B cell (primary cell): Measurements from ENCODE around the gene INPP5J. TPM values are rescaled to one million over a fixed set of nuclear protein-coding genes. Genes with fewer than 3 reads are reported as not detected.

Experiments used
- ATAC-seq: fragments of 200-7000 bp; cut with Tn5 transposase; one replicate; pipeline ENCODE4 v1.10.0; 2021; ENCODE audit warnings: low read depth, mild to moderate bottlenecking, moderate number of reproducible peaks, moderate library complexity
- CTCF ChIA-PET: fragments of 350-600 bp; sonication (Branson Sonifier 250); formaldehyde crosslinking; loops from one replicate; lab custom pipeline; 2021; ENCODE audit warnings: antibody characterized with exemption, inconsistent platforms; lab: Charles Lee
- POLR2A ChIA-PET: fragments of 350-600 bp; sonication (Branson Sonifier 250); formaldehyde crosslinking; loops from one replicate; lab custom pipeline; 2021; ENCODE audit warnings: antibody characterized with exemption; lab: Charles Lee
- DNase-seq: peaks from one replicate; pipeline ENCODE4 v3.0.0; 2013
- H2AFZ ChIP-seq: 2 replicates; pipeline ENCODE4 v1.6.1; 2012; ENCODE audit warnings: mild to moderate bottlenecking, low read depth, low read length; ENCODE audit not compliant: insufficient read depth, poor library complexity, severe bottlenecking
- H3K27ac ChIP-seq, 2 donors: 1 replicate in 1 of 2; 2 replicates in 1 of 2; pipeline ENCODE4 v1.5.1; 2012 to 2013; ENCODE audit warnings: low read length in 2 of 2, mild to moderate bottlenecking in 2 of 2, moderate library complexity in 1 of 2
- H3K27me3 ChIP-seq, 4 experiments: fragments of 200-600 bp in 1 of 4; sonication (generic) in 1 of 4; replicated peaks in 1 of 4; 1 replicate in 2 of 4; 2 replicates in 2 of 4; pipeline versions ENCODE4 v1.6.1 to v1.7.0; 2013 to 2016; ENCODE audit warnings: low read length in 3 of 4, mild to moderate bottlenecking in 2 of 4, mixed read lengths in 1 of 4, moderate library complexity in 1 of 4; ENCODE audit not compliant: insufficient read depth in 4 of 4, control insufficient read depth in 3 of 4; ENCODE audit errors: control extremely low read depth in 1 of 4
- H3K36me3 ChIP-seq, 2 experiments: replicated peaks in 1 of 2; 1 replicate in 1 of 2; 2 replicates in 1 of 2; pipeline versions ENCODE4 v1.6.1 to v1.7.1; 2013; ENCODE audit warnings: low read length in 1 of 2; ENCODE audit not compliant: insufficient read depth in 2 of 2, control insufficient read depth in 1 of 2; ENCODE audit errors: control extremely low read depth in 1 of 2, extremely low read depth in 1 of 2
- H3K4me1 ChIP-seq, 2 donors: fragments of 200-600 bp in 1 of 2; sonication (generic) in 1 of 2; 1 replicate in 1 of 2; 2 replicates in 1 of 2; pipeline versions ENCODE4 v1.5.1 to v1.6.1; 2013 to 2017; ENCODE audit warnings: low read length in 2 of 2; ENCODE audit not compliant: control insufficient read depth in 2 of 2, insufficient read depth in 2 of 2
- H3K4me2 ChIP-seq: replicated peaks from 2 replicates; pipeline ENCODE3; 2012; ENCODE audit warnings: mild to moderate bottlenecking, low read depth, low read length; ENCODE audit not compliant: poor library complexity, severe bottlenecking
- H3K4me3 ChIP-seq, 5 experiments: fragments of 200-600 bp in 1 of 5; sonication (generic) in 1 of 5; 1 replicate in 3 of 5; 2 replicates in 2 of 5; pipeline versions ENCODE4 v1.5.1 to v1.7.0; 2011 to 2016; ENCODE audit warnings: low read length in 4 of 5, mild to moderate bottlenecking in 4 of 5, low read depth in 2 of 5, control low read depth in 1 of 5, moderate library complexity in 1 of 5; ENCODE audit not compliant: insufficient read depth in 1 of 5; ENCODE audit errors: control extremely low read depth in 1 of 5, extremely low read depth in 1 of 5
- H3K79me2 ChIP-seq: fragments of 200-600 bp; sonication (generic); one replicate; pipeline ENCODE4 v1.6.0; 2016; ENCODE audit warnings: low read length; ENCODE audit not compliant: control insufficient read depth, insufficient read depth
- H3K9ac ChIP-seq: fragments of 200-600 bp; sonication (generic); 2 replicates; pipeline ENCODE4 v1.6.1; 2017; ENCODE audit warnings: mild to moderate bottlenecking, low read length, moderate library complexity
- H3K9me3 ChIP-seq, 3 donors: one replicate each; pipeline versions ENCODE4 v1.6.1 to v1.7.1; 2013; ENCODE audit warnings: low read length in 2 of 3; ENCODE audit not compliant: control insufficient read depth in 2 of 3, insufficient read depth in 1 of 3; ENCODE audit errors: control extremely low read depth in 1 of 3
- H4K20me1 ChIP-seq: 2 replicates; pipeline ENCODE4 v1.6.0; 2012; ENCODE audit warnings: mild to moderate bottlenecking, low read length; ENCODE audit not compliant: insufficient read depth, control insufficient read depth, poor library complexity, severe bottlenecking
- H3K27ac Mint-ChIP-seq: one replicate; pipeline ENCODE4 v1.8.0; 2021; ENCODE audit warnings: mixed read lengths
- H3K27me3 Mint-ChIP-seq: one replicate; pipeline ENCODE4 v1.8.0; 2021; ENCODE audit warnings: mixed read lengths
- H3K4me1 Mint-ChIP-seq: one replicate; pipeline ENCODE4 v1.8.0; 2021; ENCODE audit warnings: mixed read lengths
- H3K4me3 Mint-ChIP-seq: one replicate; pipeline ENCODE4 v1.8.0; 2021; ENCODE audit warnings: mixed read lengths
- H3K9me3 Mint-ChIP-seq: one replicate; pipeline ENCODE4 v1.8.0; 2022; ENCODE audit warnings: mixed read lengths; ENCODE audit not compliant: insufficient read depth
- EZH2 ChIP-seq: IDR thresholded peaks from 2 replicates; pipeline ENCODE4 v1.6.1; 2012; ENCODE audit warnings: borderline replicate concordance, low read depth, mild to moderate bottlenecking, moderate library complexity, low read length; ENCODE audit not compliant: insufficient read depth, poor library complexity, severe bottlenecking
- WGBS: methylation state at CpG from one replicate; pipeline ENCODE4 v1.1.5; 2013; ENCODE audit warnings: missing lambda C conversion rate; ENCODE audit not compliant: insufficient coverage; 5-methylcytosine and 5-hydroxymethylcytosine counted together
- intact Hi-C: fragments of 100-400 bp; cut with micrococcal nuclease; formaldehyde crosslinking; loops from one replicate; pipeline ENCODE4 v1.10.0; 2022
- polyA plus RNA-seq: library from polyadenylated mRNA; depleted of rRNA; stranded (reverse); fragments of >200 nt; gene quantifications from 2 replicates; pipeline ENCODE4 v1.2.3, GENCODE V29; 2012
- total RNA-seq, 2 donors: library from RNA; stranded (reverse); fragments of 120-200 nt in 1 of 2; gene quantifications; 1 replicate in 1 of 2; 2 replicates in 1 of 2; pipeline versions ENCODE4 v1.2.3 to v1.2.4, GENCODE V29; 2013 to 2022
- TF ChIP-seq, protein P1 (sequence below): fragments of 200-600 bp; IDR thresholded peaks from one replicate; pipeline ENCODE4 v1.8.0; 2022; ENCODE audit warnings: antibody characterized with exemption, mild to moderate bottlenecking

The INPP5J gene
- total and polyA plus RNA-seq, 2 donors (not counting 1 experiment from before 2014, with no cell fraction given) = 0.07 to 0.52 TPM

DNA sequence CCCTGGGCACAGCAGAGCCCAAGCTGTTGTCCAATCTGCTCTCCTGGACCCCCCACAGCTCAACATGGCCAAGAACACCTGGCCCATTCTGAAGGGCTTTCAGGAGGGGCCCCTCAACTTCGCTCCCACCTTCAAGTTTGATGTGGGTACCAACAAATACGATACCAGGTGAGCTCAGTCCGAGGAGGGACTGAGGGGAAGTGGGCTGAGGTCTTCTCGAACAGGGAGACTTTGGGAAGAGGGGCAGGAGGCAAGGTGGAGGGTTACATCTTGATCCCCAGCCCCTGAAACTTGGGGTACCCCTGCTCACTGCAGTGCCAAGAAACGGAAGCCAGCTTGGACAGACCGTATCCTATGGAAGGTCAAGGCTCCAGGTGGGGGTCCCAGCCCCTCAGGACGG, 5.4 kb downstream of the INPP5J start:
- POLR2A ChIA-PET = no interaction called here

DNA sequence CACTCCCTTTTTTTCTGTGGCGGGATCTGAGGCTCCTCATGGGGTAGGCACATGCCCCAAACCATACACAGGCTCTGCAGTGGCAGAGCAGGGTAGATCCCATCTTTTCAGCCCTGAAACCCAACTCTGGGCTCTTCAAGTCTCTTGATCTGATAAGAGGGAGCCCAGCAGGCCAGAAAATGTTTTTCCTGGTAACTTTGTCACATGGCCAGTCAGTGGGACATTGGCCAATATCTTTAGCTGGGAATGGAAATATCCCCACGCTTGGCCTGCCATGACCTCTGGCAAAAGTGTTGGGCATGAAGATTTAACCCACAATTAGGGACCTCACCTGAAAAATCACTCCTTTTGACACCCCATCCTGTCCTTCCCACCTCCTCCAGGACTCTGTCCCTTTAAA, 8.1 kb downstream of the INPP5J start:
- no peaks in the 10 kb centered on the region for H3K36me3 ChIP-seq
- H3K9ac ChIP-seq = no peak overlapping the region
- Mint-ChIP-seq H3K4me1 (peaks cover 6% of the 10 kb centered on the region), H3K9me3 (no peaks in the 10 kb centered on the region), H3K27ac (no peak overlapping the region), H3K27me3 (no peaks in the 10 kb centered on the region), H3K4me3 (no peak overlapping the region)
- ChIA-PET POLR2A (no interaction called here), CTCF (interaction anchor here (0.6 to 0.7 kb wide), 2 partner anchors 36 to 235 kb away, joined by 3 to 5 read pairs; no protein-coding TSS in a partner anchor)
- H3K4me3 ChIP-seq = no peak overlapping the region
- H4K20me1 ChIP-seq = no peaks in the 10 kb centered on the region
- H3K4me1 ChIP-seq = peaks cover 5 to 12% of the 10 kb centered on the region in 2 donors
- no peak for DNase-seq
- TF ChIP-seq EZH2 = no peak
- TF ChIP-seq, protein P1, sequence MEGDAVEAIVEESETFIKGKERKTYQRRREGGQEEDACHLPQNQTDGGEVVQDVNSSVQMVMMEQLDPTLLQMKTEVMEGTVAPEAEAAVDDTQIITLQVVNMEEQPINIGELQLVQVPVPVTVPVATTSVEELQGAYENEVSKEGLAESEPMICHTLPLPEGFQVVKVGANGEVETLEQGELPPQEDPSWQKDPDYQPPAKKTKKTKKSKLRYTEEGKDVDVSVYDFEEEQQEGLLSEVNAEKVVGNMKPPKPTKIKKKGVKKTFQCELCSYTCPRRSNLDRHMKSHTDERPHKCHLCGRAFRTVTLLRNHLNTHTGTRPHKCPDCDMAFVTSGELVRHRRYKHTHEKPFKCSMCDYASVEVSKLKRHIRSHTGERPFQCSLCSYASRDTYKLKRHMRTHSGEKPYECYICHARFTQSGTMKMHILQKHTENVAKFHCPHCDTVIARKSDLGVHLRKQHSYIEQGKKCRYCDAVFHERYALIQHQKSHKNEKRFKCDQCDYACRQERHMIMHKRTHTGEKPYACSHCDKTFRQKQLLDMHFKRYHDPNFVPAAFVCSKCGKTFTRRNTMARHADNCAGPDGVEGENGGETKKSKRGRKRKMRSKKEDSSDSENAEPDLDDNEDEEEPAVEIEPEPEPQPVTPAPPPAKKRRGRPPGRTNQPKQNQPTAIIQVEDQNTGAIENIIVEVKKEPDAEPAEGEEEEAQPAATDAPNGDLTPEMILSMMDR = no peak
- WGBS = 87% methylated on average over 2 of the region's 2 CpGs
- H3K4me2 ChIP-seq = no peak overlapping the region
- H2AFZ ChIP-seq = no peak overlapping the region
- H3K27ac ChIP-seq = no peak overlapping the region
- intact Hi-C loops = no loop called here
- no peaks in the 10 kb centered on the region for H3K79me2 ChIP-seq
- ATAC-seq = no peak
- H3K27me3 ChIP-seq = peaks cover 0 to 12% (median 0%) of the 10 kb centered on the region in 4 experiments
- peaks cover 0 to 9% (median 0%) of the 10 kb centered on the region in 3 donors for H3K9me3 ChIP-seq

More for the DNA sequence above, 5.4 kb downstream of the INPP5J start:
- TF ChIP-seq, protein P1 = no peak
- TF ChIP-seq EZH2 = no peak
- Histone ChIP-seq H3K36me3 (no peaks in the 10 kb centered on the region), H3K27me3 (peaks cover 0 to 14% (median 0%) of the 10 kb centered on the region in 4 experiments), H4K20me1 (no peaks in the 10 kb centered on the region), H3K4me2 (no peak overlapping the region), H3K27ac (no peak overlapping the region), H3K4me1 (peaks cover 5 to 12% of the 10 kb centered on the region in 2 donors), H2AFZ (no peak overlapping the region), H3K9ac (no peak overlapping the region), H3K9me3 (peaks cover 0 to 9% (median 0%) of the 10 kb centered on the region in 3 donors), H3K4me3 (no peak overlapping the region), H3K79me2 (no peaks in the 10 kb centered on the region)
- Mint-ChIP-seq H3K9me3 (no peaks in the 10 kb centered on the region), H3K27ac (no peak overlapping the region), H3K27me3 (no peaks in the 10 kb centered on the region), H3K4me3 (no peak overlapping the region), H3K4me1 (peaks cover 6% of the 10 kb centered on the region)
- intact Hi-C loops = no loop called here
- DNase-seq (no peak), ATAC-seq (no peak)
- CTCF ChIA-PET = no interaction called here
- WGBS = 88% methylated on average over 7 of the region's 7 CpGs
